NCI-H187 (cell line): ENCODE measurements around the gene TMEM69.
"Not testable (repeated sequence)": the region's sequence is repeated elsewhere in the genome, so short reads cannot be mapped to it uniquely, and the experiment has no call there.

Source experiments
- DNase-seq, 2 experiments: peaks; one replicate each; lab custom pipeline; 2025; lab: John Stamatoyannopoulos, UW

The TMEM69 gene

DNA sequence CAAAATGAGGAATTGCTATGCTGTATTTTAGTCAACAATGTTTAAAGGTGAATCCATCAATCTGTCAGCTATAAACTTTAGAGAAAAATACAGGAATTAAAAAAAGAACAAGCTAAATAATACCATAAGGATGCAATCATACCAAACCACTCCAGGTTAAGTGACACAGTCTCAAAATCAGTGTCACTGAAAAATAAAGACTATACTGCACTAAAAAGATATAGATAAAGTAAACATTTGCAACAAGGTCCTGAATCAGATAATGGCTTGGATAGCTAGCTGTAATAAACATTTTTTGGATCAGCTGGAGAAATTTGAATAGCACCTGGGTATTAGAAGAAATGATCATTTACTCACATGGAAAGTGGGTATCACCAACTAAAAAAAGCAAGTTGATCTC is 9.5 kb upstream of the TMEM69 start:
- no peak for DNase-seq

DNA sequence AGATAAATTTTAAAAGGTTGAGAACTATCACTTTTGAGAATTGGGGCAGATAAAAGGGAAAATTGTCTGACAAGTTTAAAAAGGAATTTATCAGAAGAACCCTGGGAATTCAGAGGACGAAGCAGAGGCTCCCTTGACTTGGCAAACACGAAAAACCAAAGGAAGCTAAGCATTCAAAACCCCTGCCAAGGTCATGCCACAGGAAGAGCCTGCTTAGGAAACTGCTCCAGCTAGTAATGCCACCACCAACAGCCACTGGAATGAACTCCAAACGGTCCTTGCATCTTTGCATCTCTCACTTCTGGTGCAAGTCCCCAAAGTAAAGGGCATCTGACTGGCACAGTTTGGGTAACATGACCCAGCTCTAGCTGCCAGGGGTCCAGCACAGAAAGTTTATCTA is 8.9 kb upstream of the TMEM69 start:
- DNase-seq = no peak

DNA sequence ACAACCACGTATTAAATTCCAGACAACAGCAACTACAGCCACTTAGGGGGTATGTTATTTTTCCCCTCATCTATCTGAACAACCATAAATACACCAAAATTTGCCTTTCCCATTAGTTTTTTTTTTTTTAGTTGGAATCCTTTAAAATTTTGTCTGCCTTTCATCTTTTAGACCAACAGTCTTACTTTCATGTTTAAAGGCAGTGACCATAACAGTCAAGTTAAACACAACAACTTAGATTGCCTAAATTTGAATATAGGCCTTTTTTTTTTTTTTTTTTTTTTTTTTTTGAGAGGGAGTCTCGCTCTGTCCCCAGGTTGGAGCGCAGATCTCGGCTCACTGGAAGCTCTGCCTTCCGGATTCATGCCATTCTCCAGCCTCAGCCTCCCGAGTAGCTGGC is 5.0 kb upstream of the TMEM69 start:
- no peak for DNase-seq

DNA sequence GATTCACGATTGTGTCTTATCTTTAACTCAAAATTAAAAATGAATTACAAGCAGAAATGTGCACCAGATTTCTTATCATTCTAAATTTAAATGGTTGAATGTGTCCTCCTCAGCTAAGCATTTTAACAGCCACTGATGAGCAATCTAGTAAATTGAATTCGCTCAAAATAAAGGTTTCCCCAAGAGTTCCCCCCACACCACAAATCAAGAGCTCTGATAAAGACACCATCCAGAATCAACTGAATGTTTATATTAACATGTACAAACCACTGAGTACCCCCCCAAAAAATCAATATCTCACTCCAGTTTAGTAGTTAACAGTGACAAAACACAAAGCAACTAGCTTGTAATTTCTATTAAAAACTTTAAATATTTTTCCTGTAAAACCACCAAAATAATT is 3.6 kb upstream of the TMEM69 start:
- DNase-seq = no peak

DNA sequence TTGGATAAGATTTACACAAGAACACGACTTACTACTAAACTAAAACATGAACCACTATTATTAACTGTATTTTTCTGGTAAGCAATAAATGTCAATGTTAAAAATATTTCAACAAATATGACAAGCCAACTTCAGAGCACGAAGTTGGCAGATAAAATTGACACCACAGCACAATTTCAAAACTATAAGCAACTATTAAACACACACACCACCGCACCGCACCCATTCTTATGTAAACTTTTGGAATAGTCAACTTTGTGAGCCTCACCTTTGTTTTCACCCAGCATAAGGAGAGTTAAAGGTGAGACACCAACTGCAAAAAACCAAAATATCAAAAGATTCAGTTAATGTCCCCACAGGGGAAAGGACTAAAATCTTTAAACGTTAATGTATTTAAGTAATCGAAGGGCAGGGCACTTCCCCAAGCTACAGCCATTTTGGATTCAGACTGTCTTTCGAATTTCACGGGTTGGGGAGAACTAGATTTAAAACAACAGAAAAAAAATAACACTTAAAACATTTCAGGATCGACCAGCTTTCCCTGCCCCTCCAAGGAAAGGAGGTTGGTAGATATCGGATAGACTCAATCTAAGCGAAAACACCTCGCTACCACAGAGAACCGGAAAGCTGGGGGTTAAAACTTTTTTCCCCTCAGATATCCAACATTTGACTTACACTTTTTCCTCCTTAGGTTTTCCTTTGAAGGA is 2.5 kb upstream of the TMEM69 start:
- peak in 1 of 2 experiments; percentile 25 for DNase-seq

DNA sequence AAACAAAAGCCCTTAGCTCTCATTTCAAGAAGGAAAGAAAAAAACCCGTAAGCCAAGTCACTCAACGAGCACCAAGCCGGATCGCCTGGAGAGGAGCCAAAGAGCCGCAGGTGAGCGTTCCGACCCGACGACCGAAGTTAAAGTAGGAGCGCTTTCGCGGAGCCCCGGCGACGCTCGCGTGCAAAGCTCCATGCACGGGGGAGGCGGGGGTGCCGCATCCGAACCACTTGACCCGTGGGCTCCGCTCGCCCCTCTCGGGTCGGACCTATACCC is 2.0 kb upstream of the TMEM69 start:
- DNase-seq = peak in 1 of 2 experiments; percentile 72

DNA sequence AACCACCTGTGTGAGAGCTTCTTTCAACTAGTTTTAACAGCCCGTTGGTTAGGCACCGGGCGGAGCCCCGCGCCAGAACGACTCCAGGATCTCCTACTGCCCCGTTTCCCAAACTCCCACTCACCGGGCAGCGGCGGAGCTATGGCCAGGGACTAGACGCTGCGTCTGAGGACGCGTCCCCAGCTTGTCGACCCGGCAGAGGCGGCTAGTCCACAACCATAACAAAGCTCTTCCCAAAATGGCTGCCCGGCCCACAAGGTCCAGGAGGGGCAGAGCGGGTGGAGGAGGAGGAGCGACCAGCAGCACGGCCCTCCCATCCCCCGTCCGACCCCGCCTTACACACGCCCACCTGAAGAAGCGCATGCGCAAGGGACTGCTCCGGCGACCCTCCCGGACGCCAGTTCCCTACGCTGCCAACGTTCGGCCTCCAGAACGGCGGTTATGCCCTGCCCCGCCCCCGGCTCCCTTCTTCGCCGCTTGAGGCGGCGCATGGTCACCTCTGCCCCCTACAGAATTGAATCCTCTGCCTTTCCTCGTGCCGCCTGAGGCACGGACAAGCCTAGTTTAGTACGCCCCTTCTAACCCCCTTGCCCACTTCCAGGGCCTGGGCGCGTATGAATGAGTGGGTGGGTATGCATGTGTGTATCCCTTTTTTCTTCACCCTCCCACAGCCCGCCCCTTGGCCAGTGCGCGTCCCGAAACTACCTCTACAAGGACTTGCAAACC is 1.5 kb upstream of the TMEM69 start, which contains the start of gene GPBP1L1:
Gene GPBP1L1 (minus strand): TSS at position 246 of the 726 bp plus-strand sequence. CDS start 27,446 bp downstream, outside the sequence.
- peak; percentile 89 to 91 for DNase-seq

DNA sequence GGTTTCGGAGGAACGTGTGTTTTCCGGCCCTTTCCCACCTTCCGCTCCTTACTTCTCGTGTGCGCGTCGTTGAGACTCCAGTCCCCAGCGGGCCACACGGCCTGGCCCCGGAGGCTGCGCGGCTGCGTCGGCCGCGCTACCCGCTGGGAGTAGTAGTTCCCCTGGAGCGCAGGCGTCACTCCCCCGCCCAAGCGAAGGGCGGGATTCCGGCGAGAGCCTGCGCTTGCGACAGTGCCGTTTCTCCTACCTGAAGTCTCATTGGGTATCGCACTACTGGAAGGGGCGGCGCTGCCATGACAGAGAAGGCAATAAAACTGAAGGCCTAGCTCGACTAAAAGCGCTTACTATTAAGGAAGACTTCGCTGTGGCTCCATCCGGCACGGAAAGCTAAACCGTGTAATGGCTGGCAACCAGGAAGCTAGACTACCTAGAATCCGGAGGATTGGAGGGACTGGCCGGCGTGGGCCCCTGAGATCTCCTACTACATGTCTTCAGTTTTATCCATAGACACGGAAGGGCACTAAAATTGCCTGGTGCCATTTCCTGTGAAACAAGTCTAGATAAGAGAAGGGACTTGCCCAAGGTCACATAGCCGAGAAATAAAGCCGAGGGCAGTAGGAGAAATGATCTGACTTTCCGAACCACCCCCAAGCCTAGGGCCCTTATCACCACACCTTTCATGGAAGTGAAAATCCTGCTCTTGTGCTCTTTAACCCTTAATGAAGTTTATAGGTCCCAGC is 797 bp upstream of the TMEM69 start:
- DNase-seq = peak; percentile 92 to 96

DNA sequence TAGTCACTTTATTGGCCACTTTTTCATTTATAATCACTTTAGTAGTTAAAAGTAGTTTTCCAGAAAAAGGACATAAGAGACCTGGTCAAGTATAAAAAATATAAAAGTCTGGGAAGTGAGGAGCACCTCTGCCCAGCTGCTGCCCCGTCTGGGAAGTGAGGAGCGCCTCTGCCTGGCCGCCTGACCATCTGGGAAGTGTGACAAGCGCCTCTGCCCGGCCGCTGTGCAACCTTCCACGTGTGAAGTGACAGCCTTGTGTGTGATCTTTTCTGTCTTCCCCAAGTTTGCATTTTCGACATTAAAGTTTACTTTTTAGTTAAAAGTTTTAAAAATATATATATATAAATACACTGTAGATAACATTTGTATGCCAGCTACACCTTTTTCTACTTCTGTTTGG is 5.8 kb downstream of the TMEM69 start:
- not testable (repeated sequence) for DNase-seq

DNA sequence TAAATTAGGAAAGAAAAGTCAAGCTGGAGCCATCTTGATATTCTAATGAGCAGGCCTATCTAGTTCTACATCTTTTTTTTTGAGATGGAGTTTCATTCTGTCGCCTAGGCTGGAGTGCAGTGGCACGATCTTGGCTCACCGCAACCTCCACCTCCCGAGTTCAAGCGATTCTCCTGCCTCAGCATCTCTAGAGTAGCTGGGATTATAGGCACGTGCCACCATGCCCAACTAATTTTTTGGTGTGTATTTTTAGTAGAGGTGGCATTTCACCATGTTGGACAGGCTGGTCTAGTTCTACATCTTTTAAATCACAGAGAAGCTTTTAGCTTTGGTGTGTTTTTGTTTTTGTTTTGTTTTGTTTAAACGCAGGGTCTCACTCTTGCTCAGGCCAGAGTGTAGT is 6.8 kb downstream of the TMEM69 start:
- no peak for DNase-seq

DNA sequence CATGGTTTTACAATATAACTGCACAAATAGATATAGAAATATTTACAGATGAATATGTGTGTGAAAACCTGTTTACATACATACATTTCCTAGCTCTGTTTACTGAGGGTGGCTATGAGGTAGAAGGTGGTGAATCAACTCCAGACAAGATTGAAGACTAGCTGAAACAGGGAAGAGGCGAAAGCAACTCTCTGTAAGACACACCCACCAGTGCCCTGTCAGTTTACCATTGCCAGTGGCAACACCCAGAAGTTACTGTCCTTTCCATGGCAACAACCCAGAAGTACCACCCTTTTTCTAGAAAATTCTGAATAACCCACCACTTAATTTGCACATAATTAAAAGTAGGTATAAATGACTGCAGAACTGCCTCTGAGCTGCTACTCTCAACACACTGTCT is 16.7 kb downstream of the TMEM69 start:
- DNase-seq = no peak

DNA sequence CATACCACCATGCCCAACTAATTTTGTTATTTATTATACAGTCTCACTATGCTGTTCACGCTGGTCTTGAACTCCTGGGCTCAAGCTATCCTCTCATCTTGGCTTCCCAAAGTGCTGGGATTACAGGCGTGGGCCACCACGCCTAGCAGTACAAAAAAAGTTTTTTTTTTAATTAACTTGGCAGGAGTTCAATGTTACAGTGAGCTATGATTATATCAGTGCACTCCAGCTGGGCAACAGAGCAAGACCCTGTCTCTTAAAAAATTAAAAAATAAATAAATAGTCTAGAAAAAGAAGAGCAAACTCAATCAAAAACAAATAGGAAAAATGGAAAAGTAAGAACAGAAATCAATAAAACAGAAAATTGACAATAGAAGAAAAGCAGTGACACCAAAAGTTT is 25.7 kb downstream of the TMEM69 start:
- DNase-seq = no peak

DNA sequence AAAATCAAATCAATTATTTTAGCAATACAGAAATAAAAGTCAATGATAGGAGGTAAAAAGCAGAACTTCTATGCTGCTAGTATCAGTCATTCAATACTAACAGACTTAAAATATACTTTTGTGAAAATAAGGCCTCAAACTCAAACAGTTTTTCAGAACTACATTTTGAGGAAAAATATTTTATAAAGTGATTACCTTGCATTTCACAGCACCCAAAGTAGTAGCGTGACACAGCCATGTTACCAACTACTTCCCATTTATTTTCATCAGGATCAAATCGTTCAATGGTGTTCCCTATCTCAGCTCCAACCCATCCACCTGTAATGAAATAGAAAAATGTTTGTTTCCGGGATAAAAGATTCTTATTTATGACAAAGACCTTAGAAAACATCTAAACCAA is 28.7 kb downstream of the TMEM69 start:
- DNase-seq = no peak

DNA sequence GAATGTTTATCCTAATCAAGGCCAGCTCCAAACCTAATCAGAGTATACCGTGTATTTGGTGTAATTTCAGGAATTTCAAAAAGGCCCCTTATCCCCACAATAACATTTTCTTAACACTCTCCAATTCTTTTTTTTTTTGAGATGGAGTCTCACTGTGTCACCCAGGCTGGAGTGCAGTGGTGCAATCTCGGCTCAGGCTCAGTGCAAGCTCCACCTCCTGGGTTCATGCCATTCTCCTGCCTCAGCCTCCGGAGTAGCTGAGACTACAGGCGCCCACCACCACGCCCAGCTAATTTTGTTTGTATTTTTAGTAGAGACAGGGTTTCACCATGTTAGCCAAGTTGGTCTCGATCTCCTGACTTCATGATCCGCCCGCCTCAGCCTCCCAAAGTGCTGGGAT is 29.4 kb downstream of the TMEM69 start:
- not testable (repeated sequence) for DNase-seq

DNA sequence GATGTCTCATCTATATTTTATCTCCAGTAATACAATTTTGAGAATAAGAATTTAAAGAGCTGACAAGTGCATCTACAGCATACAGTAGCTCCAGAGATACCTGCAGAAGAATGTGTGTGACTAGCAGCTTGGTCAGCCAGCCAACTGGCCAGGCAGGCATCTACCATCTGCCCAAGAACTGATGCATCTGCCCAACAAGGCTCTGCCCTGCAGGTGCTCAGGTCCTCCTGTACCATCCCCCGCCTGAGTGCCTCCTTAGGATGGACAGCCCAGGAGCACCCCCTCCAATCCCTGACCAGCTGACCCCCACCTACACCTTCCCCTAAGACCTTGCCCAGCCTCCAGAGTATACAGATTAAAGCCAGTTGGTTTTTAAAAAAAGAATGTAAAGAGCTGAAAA is 30.3 kb downstream of the TMEM69 start:
- no peak for DNase-seq

DNA sequence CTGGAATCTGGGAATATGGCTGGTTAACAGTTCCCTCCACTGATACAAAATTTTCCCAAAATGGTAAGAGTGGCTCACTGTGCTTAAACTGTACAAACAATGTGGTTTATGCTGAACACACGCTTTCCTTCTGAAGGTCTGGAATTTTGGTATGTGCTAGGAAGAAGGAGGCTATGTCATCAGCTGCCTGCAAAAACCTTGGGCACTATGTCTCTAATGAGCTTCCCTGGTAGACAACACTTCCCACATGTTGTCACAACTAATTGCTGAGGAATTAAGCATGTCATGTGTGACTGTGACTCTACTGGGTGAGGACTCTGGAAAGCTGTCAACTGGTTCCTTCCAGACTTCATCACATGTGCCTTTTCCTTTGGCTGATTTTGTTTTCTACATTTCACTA is 33.2 kb downstream of the TMEM69 start:
- no peak for DNase-seq

DNA sequence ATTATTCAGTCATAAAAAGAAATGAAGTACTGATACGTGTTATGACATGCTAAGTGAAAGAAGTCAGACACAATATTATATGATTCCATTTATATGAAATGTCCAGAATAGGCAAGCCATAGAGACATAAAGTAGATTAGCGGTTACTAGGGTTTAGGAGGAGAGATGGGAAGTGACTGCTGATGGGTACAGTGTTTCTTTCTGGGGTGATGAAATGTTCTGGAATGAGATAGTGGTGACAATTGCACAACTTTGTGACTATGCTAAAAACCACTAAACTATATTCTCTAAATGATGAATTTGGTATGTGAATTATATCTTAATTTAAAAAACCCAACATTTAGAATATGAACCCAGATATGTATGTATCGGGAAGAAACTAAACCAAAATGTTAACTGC is 34.8 kb downstream of the TMEM69 start:
- DNase-seq = no peak

DNA sequence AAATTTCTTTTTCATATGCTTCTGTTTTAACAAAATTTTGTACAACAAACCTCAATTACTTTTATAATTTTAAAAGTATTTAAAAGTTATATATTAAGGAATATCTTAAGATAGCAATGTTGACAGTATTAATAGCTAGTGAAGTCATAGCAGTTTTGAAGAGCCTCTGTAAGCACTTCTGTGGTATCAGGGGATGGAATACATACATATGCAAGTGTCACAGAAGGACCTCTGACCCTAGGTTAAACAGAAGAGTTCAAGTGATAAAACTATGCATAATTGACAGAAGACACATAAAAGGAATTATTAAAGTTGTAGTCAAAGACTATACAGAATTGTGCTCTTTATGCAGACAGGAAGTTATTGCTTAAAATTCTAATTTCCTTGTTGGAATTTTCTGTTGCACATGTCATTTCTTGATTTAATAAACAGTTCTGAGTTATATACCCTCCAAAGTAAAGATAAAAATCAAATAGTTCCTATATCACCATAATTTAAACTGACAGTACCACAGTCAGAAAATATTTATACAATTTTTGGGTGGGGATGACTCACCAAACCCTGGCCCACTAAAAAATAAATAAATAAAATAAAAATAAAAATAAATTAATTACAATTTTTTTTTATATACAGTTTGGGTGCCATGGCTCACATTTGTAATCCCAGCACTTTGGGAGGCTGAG is 35.4 kb downstream of the TMEM69 start:
- no peak for DNase-seq

DNA sequence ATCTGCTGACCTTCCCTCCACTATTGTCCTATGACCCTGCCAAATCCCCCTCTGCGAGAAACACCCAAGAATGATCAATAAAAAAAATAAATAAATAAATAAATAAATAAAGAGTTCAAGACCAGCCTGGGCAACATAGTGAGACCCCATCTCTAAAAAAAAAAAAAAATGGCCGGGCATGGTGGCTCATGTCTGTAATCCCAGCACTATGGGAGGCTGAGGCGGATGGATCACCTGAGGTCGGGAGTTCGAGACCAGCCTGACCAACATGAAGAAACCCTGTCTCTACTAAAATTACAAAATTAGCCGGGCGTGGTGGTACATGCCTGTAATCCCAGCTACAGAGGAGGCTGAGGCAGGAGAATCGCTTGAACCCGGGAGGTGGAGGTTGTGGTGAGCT is 38.0 kb downstream of the TMEM69 start:
- DNase-seq = not testable (repeated sequence)

DNA sequence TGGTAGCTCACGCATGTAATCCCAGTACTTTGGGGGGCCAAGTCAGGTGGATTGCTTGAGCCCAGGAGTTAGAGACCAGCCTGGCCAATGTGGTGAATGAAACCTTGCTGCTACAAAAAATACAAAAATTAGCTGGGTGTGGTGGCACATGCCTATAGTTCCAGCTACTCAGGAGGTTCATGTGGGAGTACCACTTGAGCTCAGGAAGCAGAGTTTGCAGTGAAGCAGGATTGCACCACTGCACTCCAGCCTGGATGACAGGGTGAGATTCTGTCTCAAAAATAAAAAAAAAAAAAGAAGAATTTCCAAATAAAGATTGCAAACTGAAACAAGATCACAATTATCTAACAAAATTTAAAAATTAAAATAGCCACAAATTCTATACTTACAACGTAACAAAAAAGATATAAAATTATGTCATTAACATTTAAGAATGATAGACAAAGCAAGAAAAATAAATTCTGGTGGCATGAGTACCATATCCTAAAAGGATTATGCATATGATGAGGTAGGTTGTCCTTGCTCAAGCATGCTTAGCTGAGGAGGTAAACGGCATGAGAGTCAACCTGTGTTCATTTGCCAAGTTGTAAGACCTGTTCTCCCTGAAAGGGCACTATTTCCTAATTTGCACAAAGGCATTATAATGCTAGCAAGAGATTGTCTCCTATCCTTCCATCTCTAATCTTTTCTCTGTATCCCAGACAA is 42.2 kb downstream of the TMEM69 start:
- DNase-seq = no peak

DNA sequence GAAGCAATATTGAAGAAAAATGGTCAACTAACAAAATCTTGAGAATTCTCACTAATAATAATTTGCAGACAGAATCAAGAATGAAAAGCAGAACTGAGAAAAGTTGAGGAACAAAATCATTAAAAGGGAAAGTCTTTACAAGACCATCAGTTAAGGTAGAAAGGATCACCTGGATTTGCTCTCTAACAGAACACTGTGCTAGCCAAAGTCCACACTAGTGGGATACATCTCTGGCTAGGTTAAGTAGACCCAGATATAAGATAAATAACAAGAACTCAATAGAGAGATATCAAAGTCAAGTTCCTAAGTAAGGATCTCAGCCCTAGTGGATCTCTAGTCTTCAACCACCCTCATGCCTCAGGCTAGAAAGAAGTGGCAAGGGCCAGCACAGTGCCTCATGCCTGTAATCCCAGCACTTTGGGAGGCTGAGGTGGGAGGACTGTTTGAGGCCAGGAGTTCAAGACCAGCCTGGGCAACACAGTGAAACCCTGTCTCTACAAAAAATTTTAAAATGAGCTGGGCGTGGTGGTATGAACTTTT is 42.9 kb downstream of the TMEM69 start:
- no peak for DNase-seq

DNA sequence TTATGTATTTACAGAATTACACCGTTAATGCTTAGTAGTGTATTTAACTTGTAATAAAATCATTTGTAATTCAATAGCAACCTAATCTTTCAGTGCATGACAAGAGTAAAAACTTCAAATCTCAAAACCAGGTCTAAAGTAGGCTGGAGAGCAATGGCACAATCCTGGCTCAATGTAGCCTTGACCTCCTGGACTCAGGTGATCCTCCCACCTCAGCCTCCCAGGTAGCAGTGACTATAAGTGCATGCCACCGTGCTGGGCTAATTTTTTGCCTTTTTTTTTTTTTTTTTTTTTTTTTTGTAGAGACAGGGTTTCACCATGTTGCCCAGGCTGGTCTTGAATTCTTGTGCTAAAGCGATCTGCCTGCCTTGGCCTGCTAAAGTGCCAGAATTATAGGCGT is 51.2 kb downstream of the TMEM69 start:
- DNase-seq = no peak
